D721Med (cell line): ENCODE measurements around the gene SDHB.
A peak's percentile ranks its signal among the peaks of the same experiment; 100 is the strongest.

Source experiments
- DNase-seq: peaks from one replicate; pipeline ENCODE4 v3.0.0; 2011; ENCODE audit warnings: low spot score; ENCODE audit not compliant: insufficient read length
- FAIRE-seq: peaks from 2 replicates; lab custom pipeline; 2011; peaks lifted over from hg19 to GRCh38; lab: Jason Lieb, UNC
- TF ChIP-seq, protein P1 (sequence below): IDR thresholded peaks from 2 replicates; pipeline ENCODE4 v1.5.1; 2012; ENCODE audit warnings: mild to moderate bottlenecking, control low read depth; ENCODE audit not compliant: insufficient read depth; ENCODE audit errors: missing control alignments

Gene SDHB

GRCh38 chr1:17053685-17054410 is at the start of gene SDHB:
Gene SDHB (minus strand): TSS chr1:17054032. CDS start chr1:17054019, 13 bp downstream.
- TF ChIP-seq, protein P1, sequence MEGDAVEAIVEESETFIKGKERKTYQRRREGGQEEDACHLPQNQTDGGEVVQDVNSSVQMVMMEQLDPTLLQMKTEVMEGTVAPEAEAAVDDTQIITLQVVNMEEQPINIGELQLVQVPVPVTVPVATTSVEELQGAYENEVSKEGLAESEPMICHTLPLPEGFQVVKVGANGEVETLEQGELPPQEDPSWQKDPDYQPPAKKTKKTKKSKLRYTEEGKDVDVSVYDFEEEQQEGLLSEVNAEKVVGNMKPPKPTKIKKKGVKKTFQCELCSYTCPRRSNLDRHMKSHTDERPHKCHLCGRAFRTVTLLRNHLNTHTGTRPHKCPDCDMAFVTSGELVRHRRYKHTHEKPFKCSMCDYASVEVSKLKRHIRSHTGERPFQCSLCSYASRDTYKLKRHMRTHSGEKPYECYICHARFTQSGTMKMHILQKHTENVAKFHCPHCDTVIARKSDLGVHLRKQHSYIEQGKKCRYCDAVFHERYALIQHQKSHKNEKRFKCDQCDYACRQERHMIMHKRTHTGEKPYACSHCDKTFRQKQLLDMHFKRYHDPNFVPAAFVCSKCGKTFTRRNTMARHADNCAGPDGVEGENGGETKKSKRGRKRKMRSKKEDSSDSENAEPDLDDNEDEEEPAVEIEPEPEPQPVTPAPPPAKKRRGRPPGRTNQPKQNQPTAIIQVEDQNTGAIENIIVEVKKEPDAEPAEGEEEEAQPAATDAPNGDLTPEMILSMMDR: no peak
- FAIRE-seq (no peak), DNase-seq (peak; percentile 69)

DNA sequence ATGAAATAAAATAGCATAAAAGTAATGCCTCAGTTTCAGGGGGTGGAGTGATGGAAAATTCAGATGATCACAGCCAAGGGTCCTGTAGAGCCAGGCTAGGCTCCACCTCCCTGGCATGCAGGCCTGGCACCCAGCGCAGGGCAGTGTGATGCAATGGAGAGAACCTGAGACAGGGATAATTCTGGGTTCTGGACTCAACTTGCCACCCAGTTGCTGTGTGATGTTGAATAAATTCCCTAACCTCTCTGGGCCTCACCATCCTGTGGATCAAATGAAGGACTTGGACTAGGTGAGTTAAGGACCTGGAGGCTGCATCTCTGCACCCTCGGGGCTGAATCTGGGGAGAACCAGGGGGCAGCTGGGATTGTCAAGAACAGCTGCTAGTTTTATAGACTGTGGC is 48.4 kb upstream of the SDHB start:
- TF ChIP-seq, protein P1: no peak
- FAIRE-seq: no peak
- DNase-seq: no peak

DNA sequence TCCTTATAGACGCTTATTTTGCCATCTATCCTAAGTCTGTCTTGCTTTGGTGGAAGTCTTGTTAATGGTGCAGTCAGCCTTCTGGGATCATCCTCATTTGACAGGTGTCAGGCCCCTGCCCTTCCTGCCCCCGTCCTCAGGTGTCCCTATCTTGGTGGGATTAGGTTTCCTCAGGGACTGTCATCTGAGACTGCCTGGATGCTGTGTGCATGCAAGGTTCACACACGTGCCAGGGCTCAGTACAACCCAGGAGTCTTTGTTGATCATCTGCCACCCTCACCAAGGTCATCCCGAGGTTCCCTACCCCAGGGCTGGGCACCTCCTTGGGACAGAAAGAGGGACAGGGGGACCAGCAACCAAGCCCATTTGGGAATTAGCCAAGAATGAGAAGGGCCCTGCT is 47.4 kb upstream of the SDHB start:
- TF ChIP-seq, protein P1: no peak
- FAIRE-seq (no peak), DNase-seq (no peak)

DNA sequence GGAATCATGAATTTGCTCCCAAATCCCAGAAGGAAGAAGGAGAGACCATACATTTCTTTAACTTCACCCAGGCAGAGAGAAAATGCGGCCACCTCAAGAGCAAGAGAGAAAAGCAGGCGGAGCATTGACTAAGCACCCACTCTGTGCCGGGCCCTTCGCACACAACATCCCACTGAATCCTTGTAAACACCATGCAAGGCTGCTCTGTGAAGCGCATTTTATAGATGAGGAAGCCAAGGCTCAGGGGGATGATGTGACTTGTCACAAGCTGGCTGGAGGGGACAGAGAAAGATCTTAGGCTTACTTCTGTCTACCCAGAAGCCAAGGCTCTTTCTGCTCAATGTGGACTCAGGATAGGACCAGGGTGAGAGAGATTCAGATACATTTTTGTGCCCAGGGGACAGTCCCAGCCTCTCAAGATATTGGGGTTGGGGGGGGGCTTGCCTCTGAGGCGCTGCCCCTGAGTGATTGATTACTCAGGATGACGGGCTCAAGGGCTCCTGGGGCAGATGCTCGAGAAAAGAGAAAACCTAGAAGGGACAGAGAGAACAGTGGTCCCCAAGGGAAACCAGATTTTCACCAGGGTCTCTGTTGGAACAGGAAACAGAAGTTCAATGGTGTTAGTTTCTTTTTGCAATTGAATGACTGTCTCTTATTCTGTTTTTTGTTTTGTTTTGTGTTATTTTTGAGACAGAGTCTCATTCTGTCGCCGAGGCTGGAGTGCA is 45.9 kb upstream of the SDHB start:
- FAIRE-seq (no peak), DNase-seq (no peak)
- TF ChIP-seq, protein P1: no peak

- DNase-seq: no peak
- TF ChIP-seq, protein P1: no peak
- FAIRE-seq: no peak
Measured at GRCh38 chr1:17098446-17099317, 44.9 kb upstream of the SDHB start.

DNA sequence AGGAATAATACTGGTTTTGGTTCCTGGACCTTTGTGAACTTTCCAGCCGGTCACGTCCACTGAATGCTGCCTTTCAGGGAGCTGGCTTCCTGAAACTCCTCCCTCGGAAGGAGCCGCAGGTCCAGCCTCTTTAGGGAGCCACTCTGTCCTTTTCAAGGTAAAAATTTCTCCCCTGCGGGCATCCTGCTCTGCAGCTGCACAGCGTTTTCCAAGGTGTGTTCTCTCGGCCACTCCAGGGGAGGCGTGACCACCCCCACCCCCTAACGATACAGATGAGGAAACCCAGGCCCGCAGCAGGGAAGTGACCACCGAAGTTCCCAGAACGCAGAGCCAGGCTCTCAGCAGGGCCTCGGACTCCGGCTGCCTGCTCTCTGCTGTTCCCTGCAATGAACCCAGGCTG is 44.0 kb upstream of the SDHB start:
- no peak for FAIRE-seq
- no peak for DNase-seq
- TF ChIP-seq, protein P1: no peak
